ENCODE measurements around the gene CTNNBL1.

CTNNBL1 gene

DNA sequence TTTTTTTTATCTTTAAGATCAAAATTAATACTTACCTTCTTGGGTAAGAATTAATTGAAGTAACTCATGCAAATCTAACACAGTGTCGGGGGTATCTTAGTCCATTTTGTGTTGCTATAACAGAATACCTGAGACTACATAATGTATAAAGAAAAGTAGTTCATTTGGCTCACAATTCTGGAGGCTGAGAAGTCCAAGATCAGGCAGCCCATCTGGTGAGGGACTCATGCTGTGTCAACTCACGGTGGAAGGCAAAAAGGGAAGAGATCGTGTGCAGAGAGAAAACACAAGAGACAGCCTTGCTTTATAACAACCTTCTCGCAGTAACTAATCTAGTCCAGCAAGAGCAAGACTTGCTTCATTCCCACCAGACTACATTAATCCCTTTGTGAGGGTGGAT lies 116.2 kb downstream of the CTNNBL1 start:
- Histone ChIP-seq H3K27me3 (ENCODE audit: insufficient read depth, low read length) (no peaks in the 10 kb centered on the region), H2AFZ (ENCODE audit: low read depth, low read length) (no peak overlapping the region), H3K4me3 (ENCODE audit: low read length) (no peak overlapping the region), H3K9me3 (ENCODE audit: low read length) (peaks cover 2% of the 10 kb centered on the region), H3K4me1 (ENCODE audit: insufficient read depth, low read length) (no peaks in the 10 kb centered on the region), H3K36me3 (ENCODE audit: insufficient read depth, low read length) (peaks cover 7% of the 10 kb centered on the region)

DNA sequence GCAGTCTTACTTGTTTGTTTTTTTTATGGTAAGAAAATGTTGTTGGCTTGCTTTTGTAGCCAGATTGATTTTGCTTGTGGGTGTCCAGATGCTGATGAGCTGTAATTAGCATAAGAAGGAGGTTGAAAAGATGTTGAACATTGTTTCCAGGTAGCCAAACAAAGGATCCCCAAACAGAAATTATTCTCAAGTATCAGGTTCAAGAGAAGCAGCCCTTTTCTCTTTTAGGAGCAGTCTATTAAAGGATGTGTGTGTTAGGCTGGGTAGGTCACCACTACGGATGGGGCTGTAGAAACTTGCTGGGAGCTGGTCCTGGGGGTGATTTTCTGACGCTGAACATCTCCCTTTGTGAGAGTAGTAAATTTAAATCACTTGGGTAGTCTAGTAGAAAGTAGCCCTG lies 122.2 kb downstream of the CTNNBL1 start:
- peaks cover 9% of the 10 kb centered on the region for H3K4me1 ChIP-seq (ENCODE audit: insufficient read depth, low read length)
- no peaks in the 10 kb centered on the region for H3K36me3 ChIP-seq (ENCODE audit: insufficient read depth, low read length)
- no peaks in the 10 kb centered on the region for H3K27me3 ChIP-seq (ENCODE audit: insufficient read depth, low read length)
- no peak overlapping the region for H3K4me3 ChIP-seq (ENCODE audit: low read length)
- no peak overlapping the region for H2AFZ ChIP-seq (ENCODE audit: low read depth, low read length)
- H3K9me3 ChIP-seq (ENCODE audit: low read length) = no peaks in the 10 kb centered on the region

DNA sequence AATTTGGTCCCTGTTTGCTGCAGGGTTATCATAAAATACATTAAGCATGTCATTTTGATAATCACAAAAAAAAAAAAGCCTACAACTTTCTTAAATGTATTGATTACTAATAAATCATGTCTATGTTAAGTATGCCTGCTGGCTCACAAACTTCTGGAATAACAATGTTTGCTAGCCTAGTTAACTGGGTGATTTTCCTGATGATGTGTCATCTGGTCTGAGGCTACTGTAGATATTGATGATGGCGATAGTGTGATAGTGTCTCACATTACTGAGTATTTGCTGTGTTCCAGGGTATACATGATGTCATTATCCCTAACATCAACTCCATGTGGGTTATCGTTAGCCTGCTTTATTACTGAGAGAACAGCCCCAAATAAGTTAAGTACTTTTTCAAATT lies 122.9 kb downstream of the CTNNBL1 start:
- Histone ChIP-seq H3K27me3 (ENCODE audit: insufficient read depth, low read length) (no peaks in the 10 kb centered on the region), H3K4me3 (ENCODE audit: low read length) (no peak overlapping the region), H3K4me1 (ENCODE audit: insufficient read depth, low read length) (peaks cover 15% of the 10 kb centered on the region), H3K9me3 (ENCODE audit: low read length) (no peaks in the 10 kb centered on the region), H2AFZ (ENCODE audit: low read depth, low read length) (no peak overlapping the region), H3K36me3 (ENCODE audit: insufficient read depth, low read length) (no peaks in the 10 kb centered on the region)

DNA sequence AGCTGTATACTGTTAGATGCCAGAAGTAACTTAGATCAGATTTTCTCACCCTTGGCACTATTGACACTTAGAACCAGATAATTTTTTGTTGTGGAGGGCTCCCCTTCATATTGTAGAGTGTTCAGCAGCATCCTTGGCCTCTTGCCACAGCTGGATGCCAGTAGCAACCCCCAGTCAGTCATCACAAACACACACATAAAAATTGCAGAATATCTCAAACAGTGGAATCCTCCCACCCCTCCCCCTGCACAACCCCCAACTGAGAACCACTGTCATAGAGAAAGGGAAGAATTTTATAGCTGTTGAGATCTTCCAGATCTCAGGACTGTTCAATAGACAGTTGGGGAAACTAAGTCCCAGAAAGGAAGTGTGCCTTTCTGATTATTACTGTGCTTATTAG lies 127.9 kb downstream of the CTNNBL1 start:
- no peaks in the 10 kb centered on the region for H3K27me3 ChIP-seq (ENCODE audit: insufficient read depth, low read length)
- peaks cover 28% of the 10 kb centered on the region for H3K4me1 ChIP-seq (ENCODE audit: insufficient read depth, low read length)
- H2AFZ ChIP-seq (ENCODE audit: low read depth, low read length) = no peak overlapping the region
- H3K9me3 ChIP-seq (ENCODE audit: low read length) = no peaks in the 10 kb centered on the region
- no peak overlapping the region for H3K4me3 ChIP-seq (ENCODE audit: low read length)
- no peaks in the 10 kb centered on the region for H3K36me3 ChIP-seq (ENCODE audit: insufficient read depth, low read length)

DNA sequence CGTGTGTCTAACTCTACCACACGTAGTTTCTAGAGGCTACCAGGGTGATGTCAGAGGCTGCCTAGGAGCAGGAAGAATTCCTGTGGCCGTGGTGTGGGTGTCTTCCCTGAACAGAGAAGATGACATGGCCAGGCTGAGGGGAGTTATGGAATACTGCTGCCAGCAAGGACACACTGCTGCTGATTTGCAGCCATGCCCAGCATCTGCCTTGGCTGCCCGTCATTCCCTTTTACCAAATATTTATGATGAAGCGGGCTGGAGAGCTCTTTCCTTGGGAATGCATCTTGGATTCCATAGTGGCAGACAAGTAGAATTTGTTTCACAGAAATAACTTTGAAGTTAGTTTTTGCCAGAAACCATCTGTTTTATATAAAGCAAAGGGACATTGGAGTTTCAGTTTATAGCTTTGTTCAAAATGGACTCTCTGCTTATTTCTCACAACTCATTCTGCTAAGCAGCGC lies 128.3 kb downstream of the CTNNBL1 start:
- Histone ChIP-seq H3K27me3 (ENCODE audit: insufficient read depth, low read length) (no peaks in the 10 kb centered on the region), H2AFZ (ENCODE audit: low read depth, low read length) (no peak overlapping the region), H3K9me3 (ENCODE audit: low read length) (no peaks in the 10 kb centered on the region), H3K4me3 (ENCODE audit: low read length) (no peak overlapping the region), H3K36me3 (ENCODE audit: insufficient read depth, low read length) (no peaks in the 10 kb centered on the region), H3K4me1 (ENCODE audit: insufficient read depth, low read length) (peaks cover 28% of the 10 kb centered on the region)

DNA sequence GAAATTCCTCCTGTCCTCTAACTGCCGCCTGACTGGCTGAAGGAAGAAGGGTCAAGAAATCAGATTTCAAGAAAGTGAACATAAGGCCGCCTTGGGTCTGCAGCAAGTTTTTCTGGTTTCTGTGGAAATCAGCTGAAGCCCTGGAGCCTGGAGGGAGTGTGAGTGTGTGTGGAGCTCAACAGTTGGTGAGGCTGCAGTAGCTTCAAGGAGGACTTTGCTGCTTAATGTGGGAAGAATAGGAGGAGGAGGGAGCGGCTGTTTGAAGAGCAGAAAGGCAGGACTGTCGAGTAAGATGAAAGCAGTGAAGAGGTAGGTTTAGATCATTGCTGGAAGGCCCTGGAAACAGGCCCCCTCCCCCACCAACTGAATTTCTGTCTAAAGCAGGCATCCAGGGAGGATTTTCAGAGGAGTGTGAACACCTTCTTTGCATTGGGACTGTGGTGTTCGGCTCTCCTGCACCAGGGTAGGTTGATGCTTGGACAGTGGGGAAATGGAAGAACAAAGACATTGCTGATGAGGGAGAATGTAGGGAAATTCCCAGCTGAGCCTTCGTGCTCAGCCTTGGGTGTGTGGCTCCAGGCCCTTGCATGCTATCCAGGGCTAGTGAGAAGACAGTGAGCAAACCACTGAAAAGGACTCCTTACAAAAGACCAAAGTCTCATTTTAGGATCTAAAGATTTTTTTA lies 129.6 kb downstream of the CTNNBL1 start:
- Histone ChIP-seq H3K27me3 (ENCODE audit: insufficient read depth, low read length) (no peaks in the 10 kb centered on the region), H2AFZ (ENCODE audit: low read depth, low read length) (no peak overlapping the region), H3K36me3 (ENCODE audit: insufficient read depth, low read length) (no peaks in the 10 kb centered on the region), H3K4me1 (ENCODE audit: insufficient read depth, low read length) (peaks cover 28% of the 10 kb centered on the region), H3K9me3 (ENCODE audit: low read length) (no peaks in the 10 kb centered on the region), H3K4me3 (ENCODE audit: low read length) (no peak overlapping the region)

DNA sequence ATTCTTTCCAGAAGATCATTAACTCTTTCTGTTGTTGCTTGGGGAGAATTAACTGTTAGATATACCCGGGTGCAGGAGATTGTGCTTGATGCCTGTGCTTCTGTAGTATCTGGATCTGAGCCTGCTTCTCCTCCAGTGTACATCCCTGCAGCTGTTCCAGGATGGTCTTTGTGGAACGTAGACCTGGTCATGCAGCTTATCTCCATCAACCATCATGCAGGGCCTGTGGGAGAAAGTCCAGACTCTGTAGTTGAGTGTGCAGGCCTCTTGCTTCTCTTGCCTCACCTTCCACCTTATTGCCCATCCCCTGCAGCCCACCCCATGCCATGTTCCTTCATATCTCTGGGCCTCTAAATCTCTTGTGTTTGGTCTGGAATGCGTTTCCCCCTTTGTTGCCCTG lies 133.8 kb downstream of the CTNNBL1 start:
- Histone ChIP-seq H3K9me3 (ENCODE audit: low read length) (no peaks in the 10 kb centered on the region), H3K27me3 (ENCODE audit: insufficient read depth, low read length) (no peaks in the 10 kb centered on the region)

DNA sequence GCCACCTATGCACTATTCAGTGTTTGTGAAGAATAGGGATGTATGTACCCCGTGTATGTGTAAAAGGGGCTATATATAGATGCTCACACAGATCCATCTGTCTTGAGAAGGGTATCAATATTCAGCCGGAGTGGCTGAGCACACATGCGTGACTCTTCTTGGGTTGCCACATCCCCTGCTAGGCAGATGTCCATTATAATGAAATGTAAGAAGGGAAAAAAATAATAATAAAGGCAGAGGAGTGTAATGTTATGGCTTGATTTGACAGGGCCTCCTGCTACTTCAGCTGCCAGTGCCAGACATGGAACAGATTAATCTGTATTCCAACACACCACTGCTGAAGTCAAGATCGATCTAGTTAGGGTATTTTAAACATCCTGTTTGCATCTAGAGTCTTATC lies 134.9 kb downstream of the CTNNBL1 start:
- H3K36me3 ChIP-seq (ENCODE audit: insufficient read depth, low read length) = no peaks in the 10 kb centered on the region
- no peak overlapping the region for H3K4me3 ChIP-seq (ENCODE audit: low read length)
- H3K4me1 ChIP-seq (ENCODE audit: insufficient read depth, low read length) = peaks cover 5% of the 10 kb centered on the region
- H3K9me3 ChIP-seq (ENCODE audit: low read length) = no peaks in the 10 kb centered on the region
- H3K27me3 ChIP-seq (ENCODE audit: insufficient read depth, low read length) = no peaks in the 10 kb centered on the region
- no peak overlapping the region for H2AFZ ChIP-seq (ENCODE audit: low read depth, low read length)

More for the DNA sequence above, 133.8 kb downstream of the CTNNBL1 start:
- H2AFZ ChIP-seq (ENCODE audit: low read depth, low read length) = no peak overlapping the region
- H3K4me1 ChIP-seq (ENCODE audit: insufficient read depth, low read length) = peaks cover 15% of the 10 kb centered on the region
- no peak overlapping the region for H3K4me3 ChIP-seq (ENCODE audit: low read length)
- no peaks in the 10 kb centered on the region for H3K36me3 ChIP-seq (ENCODE audit: insufficient read depth, low read length)

DNA sequence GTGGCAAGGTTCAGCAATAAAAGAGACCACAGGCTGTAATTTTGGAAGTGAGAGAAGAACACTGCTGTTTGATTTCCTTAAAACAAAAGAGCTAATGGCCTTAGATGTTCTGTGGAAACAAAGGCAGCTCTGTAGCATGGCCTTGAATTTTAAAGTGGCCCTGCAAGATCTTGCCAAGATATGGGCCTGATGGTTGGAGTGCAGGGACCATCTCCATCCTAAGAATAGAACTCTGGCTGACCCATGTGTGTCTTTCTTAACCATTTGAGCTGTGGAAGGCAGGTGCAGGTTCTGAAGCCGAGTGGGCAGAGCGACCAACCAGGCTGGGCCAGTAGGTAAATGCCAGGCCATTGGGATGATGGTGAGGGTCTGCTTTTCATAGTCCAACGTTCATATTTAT lies 135.3 kb downstream of the CTNNBL1 start:
- Histone ChIP-seq H3K4me1 (ENCODE audit: insufficient read depth, low read length) (peaks cover 1% of the 10 kb centered on the region), H3K27me3 (ENCODE audit: insufficient read depth, low read length) (no peaks in the 10 kb centered on the region)

DNA sequence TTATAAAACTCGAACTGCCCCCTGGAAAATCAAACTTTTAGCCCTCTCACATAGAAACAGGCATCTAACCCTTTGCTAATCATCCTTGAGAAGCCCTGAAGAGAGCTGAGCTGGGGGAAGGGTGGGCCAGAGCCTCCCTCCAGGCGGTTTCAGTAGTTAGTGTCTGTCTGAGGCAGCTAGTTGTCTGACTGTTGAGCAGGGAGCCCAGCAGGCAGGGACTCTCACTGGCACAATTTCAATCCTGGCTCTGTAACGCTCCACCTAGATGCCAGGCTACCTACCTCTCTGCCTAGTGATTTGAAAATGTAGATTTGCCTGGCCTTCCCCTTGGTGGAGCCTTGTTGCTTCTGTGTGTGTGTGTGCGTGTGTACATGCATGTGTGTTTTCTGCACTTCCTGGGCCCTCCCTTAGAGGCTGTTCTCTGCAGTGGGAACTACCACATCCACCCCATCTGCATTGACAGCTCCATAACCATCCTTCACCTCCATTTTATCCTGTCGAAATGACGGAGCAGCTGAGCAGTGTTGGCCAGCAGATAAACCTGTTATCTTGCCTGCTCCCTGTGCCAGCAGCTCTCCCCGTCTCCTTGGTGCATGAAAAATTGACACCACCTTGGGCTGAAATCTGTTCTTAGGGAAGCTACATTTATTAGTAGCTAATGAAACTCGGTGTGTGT lies 139.5 kb downstream of the CTNNBL1 start:
- H3K4me3 ChIP-seq (ENCODE audit: low read length) = no peak overlapping the region
- H3K27me3 ChIP-seq (ENCODE audit: insufficient read depth, low read length) = no peaks in the 10 kb centered on the region
- no peaks in the 10 kb centered on the region for H3K9me3 ChIP-seq (ENCODE audit: low read length)
- no peaks in the 10 kb centered on the region for H3K36me3 ChIP-seq (ENCODE audit: insufficient read depth, low read length)
- H2AFZ ChIP-seq (ENCODE audit: low read depth, low read length) = no peak overlapping the region
- no peaks in the 10 kb centered on the region for H3K4me1 ChIP-seq (ENCODE audit: insufficient read depth, low read length)

More for the DNA sequence above, 135.3 kb downstream of the CTNNBL1 start:
- Histone ChIP-seq H3K4me3 (ENCODE audit: low read length) (no peak overlapping the region), H3K9me3 (ENCODE audit: low read length) (no peaks in the 10 kb centered on the region), H2AFZ (ENCODE audit: low read depth, low read length) (no peak overlapping the region), H3K36me3 (ENCODE audit: insufficient read depth, low read length) (no peaks in the 10 kb centered on the region)

DNA sequence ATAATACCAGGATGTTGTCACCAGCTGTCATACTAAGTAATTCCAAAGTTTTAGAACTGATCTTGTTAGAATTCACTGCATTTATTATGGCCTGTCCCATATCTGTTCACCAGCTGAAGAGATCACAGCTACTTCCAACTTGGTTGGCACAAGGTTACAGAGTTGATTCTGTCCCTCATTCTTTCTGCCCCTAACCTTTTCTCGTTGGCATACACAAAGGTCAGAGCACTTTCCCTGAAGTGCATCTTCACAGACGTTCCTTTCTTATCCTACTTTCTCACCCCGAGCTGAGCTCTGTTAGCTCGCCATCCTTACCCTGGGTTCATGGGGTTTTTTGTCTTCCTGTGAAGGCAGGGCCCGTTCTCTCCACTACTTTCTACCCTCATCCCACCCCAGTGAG lies 143.1 kb downstream of the CTNNBL1 start:
- no peak overlapping the region for H3K4me3 ChIP-seq (ENCODE audit: low read length)
- H3K9me3 ChIP-seq (ENCODE audit: low read length) = no peaks in the 10 kb centered on the region
- H3K4me1 ChIP-seq (ENCODE audit: insufficient read depth, low read length) = peaks cover 9% of the 10 kb centered on the region
- no peaks in the 10 kb centered on the region for H3K27me3 ChIP-seq (ENCODE audit: insufficient read depth, low read length)
- H2AFZ ChIP-seq (ENCODE audit: low read depth, low read length) = no peak overlapping the region
- peaks cover 2% of the 10 kb centered on the region for H3K36me3 ChIP-seq (ENCODE audit: insufficient read depth, low read length)

DNA sequence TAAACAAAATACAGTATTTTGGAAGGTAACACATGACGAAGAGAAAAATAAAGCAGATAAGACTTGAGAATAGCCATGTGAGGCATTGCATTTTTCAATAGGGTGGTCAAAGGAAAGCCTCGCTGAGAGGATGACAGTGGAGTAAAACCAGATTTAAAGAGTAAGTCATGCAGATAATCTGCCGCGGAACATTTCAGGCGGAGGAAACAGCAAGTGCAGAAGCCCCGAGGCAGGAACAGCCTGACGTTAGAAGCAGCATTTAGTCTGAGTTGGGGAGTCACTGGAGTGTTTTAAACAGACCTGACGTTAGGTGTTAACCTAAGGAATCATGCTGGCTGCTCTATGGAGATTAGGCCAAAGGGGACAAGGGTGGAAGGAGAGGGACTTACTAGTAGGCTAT lies 144.1 kb downstream of the CTNNBL1 start:
- peaks cover 19% of the 10 kb centered on the region for H3K4me1 ChIP-seq (ENCODE audit: insufficient read depth, low read length)

DNA sequence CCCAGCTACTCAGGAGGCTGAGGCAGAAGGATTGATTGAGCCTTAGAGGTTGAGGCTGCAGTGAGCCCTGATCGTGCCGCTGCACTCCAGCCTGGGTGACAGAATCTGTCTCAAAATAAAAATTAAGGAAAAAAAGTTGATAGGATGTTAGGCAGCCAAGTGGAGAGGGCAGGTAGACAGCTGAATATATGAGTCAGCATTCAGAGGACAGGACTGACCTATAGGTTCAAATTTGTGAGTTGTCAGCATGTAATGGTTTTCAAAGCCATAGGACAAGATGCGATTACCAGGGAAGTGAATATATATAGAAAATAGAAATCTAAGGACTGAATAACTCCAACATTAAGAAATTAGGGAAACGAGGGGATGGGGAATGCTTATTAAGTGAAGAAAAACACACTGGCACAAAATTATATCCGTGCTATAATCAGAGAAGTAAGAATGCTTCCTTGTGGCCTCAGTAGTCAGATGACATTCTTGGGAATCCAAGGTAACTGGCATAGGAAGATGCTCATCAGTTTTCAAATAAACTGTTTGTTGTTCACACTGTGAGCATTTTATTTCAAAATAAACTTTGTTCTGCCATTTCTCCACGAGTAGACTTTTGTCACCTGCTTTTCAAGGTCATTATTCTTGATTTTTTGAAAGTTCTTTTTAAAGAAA lies 145.1 kb downstream of the CTNNBL1 start:
- Histone ChIP-seq H3K4me3 (ENCODE audit: low read length) (no peak overlapping the region), H2AFZ (ENCODE audit: low read depth, low read length) (no peak overlapping the region), H3K4me1 (ENCODE audit: insufficient read depth, low read length) (peaks cover 19% of the 10 kb centered on the region), H3K9me3 (ENCODE audit: low read length) (no peaks in the 10 kb centered on the region), H3K27me3 (ENCODE audit: insufficient read depth, low read length) (no peaks in the 10 kb centered on the region), H3K36me3 (ENCODE audit: insufficient read depth, low read length) (peaks cover 8% of the 10 kb centered on the region)

More for the DNA sequence above, 144.1 kb downstream of the CTNNBL1 start:
- H3K27me3 ChIP-seq (ENCODE audit: insufficient read depth, low read length) = no peaks in the 10 kb centered on the region
- peaks cover 4% of the 10 kb centered on the region for H3K36me3 ChIP-seq (ENCODE audit: insufficient read depth, low read length)
- no peaks in the 10 kb centered on the region for H3K9me3 ChIP-seq (ENCODE audit: low read length)
- H3K4me3 ChIP-seq (ENCODE audit: low read length) = no peak overlapping the region
- H2AFZ ChIP-seq (ENCODE audit: low read depth, low read length) = no peak overlapping the region

Measured in neuron (in vitro differentiated cells).